Neuronal stem cell (in vitro differentiated cells): Measurements from ENCODE around the gene EFCAB9.
"Not testable (repeated sequence)": the region's sequence is repeated elsewhere in the genome, so short reads cannot be mapped to it uniquely, and the experiment has no call there.

Source experiments
- DNase-seq: peaks from one replicate; pipeline ENCODE4 v3.0.0-alpha.2; 2013; ENCODE audit warnings: low spot score
- H2AFZ ChIP-seq: one replicate; pipeline ENCODE4 v1.6.1; 2013; ENCODE audit warnings: mild to moderate bottlenecking, low read length, inconsistent platforms
- H2AK5ac ChIP-seq: 2 replicates; pipeline ENCODE4 v1.6.1; 2013; ENCODE audit warnings: low read depth, mild to moderate bottlenecking, inconsistent platforms, low read length, moderate library complexity, mixed read lengths
- H2BK120ac ChIP-seq: 2 replicates; pipeline ENCODE4 v1.6.1; 2013; ENCODE audit warnings: low read depth, mild to moderate bottlenecking, inconsistent platforms, low read length, moderate library complexity, mixed read lengths
- H2BK12ac ChIP-seq: one replicate; pipeline ENCODE4 v1.6.1; 2013; ENCODE audit warnings: low read length, inconsistent platforms
- H2BK15ac ChIP-seq: 2 replicates; pipeline ENCODE4 v1.6.1; 2013; ENCODE audit warnings: mild to moderate bottlenecking, low read length, inconsistent platforms, mixed read lengths
- H2BK5ac ChIP-seq: one replicate; pipeline ENCODE4 v1.6.1; 2013; ENCODE audit warnings: inconsistent platforms, mild to moderate bottlenecking, low read length, moderate library complexity
- H3K14ac ChIP-seq: one replicate; pipeline ENCODE4 v1.6.1; 2013; ENCODE audit warnings: low read length, inconsistent platforms
- H3K18ac ChIP-seq: 2 replicates; pipeline ENCODE4 v1.6.1; 2013; ENCODE audit warnings: low read length, inconsistent platforms
- H3K23ac ChIP-seq: 2 replicates; pipeline ENCODE4 v1.6.1; 2013; ENCODE audit warnings: low read depth, mild to moderate bottlenecking, mixed read lengths, low read length, inconsistent platforms; ENCODE audit not compliant: poor library complexity
- H3K27ac ChIP-seq: replicated peaks from 3 replicates; pipeline ENCODE4 v1.5.1; 2013; ENCODE audit warnings: low read length, inconsistent platforms
- H3K27me3 ChIP-seq, 3 experiments: 2 replicates each; pipeline ENCODE4 v1.6.1; 2013; ENCODE audit warnings: low read length in 3 of 3, mild to moderate bottlenecking in 2 of 3, inconsistent platforms in 1 of 3, low read depth in 1 of 3, mixed read lengths in 1 of 3, moderate library complexity in 1 of 3; ENCODE audit not compliant: control insufficient read depth in 3 of 3, insufficient read depth in 3 of 3
- H3K36me3 ChIP-seq, 2 donors: replicated peaks in 1 of 2; 2 replicates each; pipeline ENCODE4 v1.6.1; 2013; ENCODE audit warnings: low read length in 2 of 2; ENCODE audit not compliant: control insufficient read depth in 2 of 2, insufficient read depth in 2 of 2
- H3K4ac ChIP-seq: 2 replicates; pipeline ENCODE4 v1.6.1; 2013; ENCODE audit warnings: inconsistent platforms, mild to moderate bottlenecking, low read length, moderate library complexity
- H3K4me1 ChIP-seq, 2 donors: 1 replicate in 1 of 2; 2 replicates in 1 of 2; pipeline ENCODE4 v1.6.1; 2013; ENCODE audit warnings: low read length in 2 of 2, low read depth in 1 of 2; ENCODE audit not compliant: control insufficient read depth in 2 of 2, insufficient read depth in 1 of 2
- H3K4me2 ChIP-seq: one replicate; pipeline ENCODE4 v1.6.1; 2013; ENCODE audit warnings: mild to moderate bottlenecking, low read length, inconsistent platforms; ENCODE audit not compliant: insufficient read depth, poor library complexity, severe bottlenecking
- H3K4me3 ChIP-seq, 2 donors: 2 replicates each; pipeline ENCODE4 v1.5.1; 2013; ENCODE audit warnings: low read length in 2 of 2, mild to moderate bottlenecking in 2 of 2, inconsistent platforms in 1 of 2, moderate library complexity in 1 of 2
- H3K79me1 ChIP-seq: one replicate; pipeline ENCODE4 v1.6.1; 2013; ENCODE audit warnings: low read depth, mild to moderate bottlenecking, inconsistent platforms, low read length, moderate library complexity
- H3K9ac ChIP-seq: one replicate; pipeline ENCODE4 v1.6.1; 2013; ENCODE audit warnings: mild to moderate bottlenecking, low read depth, low read length, inconsistent platforms; ENCODE audit not compliant: poor library complexity
- H3K9me3 ChIP-seq, 2 donors: replicated peaks in 1 of 2; 2 replicates each; pipeline versions ENCODE3 to v1.6.1; 2013; ENCODE audit warnings: low read length in 2 of 2, mild to moderate bottlenecking in 2 of 2, inconsistent platforms in 1 of 2, low read depth in 1 of 2, mixed read lengths in 1 of 2, moderate library complexity in 1 of 2; ENCODE audit not compliant: control insufficient read depth in 2 of 2, insufficient read depth in 1 of 2
- H4K8ac ChIP-seq: one replicate; pipeline ENCODE4 v1.6.1; 2013; ENCODE audit warnings: low read depth, mild to moderate bottlenecking, inconsistent platforms, low read length, moderate library complexity
- H4K91ac ChIP-seq: one replicate; pipeline ENCODE4 v1.6.1; 2013; ENCODE audit warnings: low read length, low read depth, mild to moderate bottlenecking, inconsistent platforms; ENCODE audit not compliant: poor library complexity
- WGBS, 2 donors: extraction: QIAGEN DNeasy Blood & Tissue Kit; methylation state at CpG; one replicate each; pipeline ENCODE4 v1.1.7; 2013; ENCODE audit warnings: missing lambda C conversion rate in 2 of 2, mixed read lengths in 1 of 2; ENCODE audit not compliant: insufficient read length in 2 of 2, insufficient replicate concordance in 1 of 2; ENCODE audit errors: extremely low coverage in 2 of 2; 5-methylcytosine and 5-hydroxymethylcytosine counted together

The EFCAB9 gene

GRCh38 chr5:172153695-172154094, 40.3 kb upstream of the EFCAB9 start:
- no peaks in the 10 kb centered on the region for H3K27me3 ChIP-seq
- H2BK12ac ChIP-seq = no peak overlapping the region
- H4K8ac ChIP-seq = no peak overlapping the region
- no peak overlapping the region for H3K4me2 ChIP-seq
- H2AK5ac ChIP-seq = no peak overlapping the region
- H3K4me3 ChIP-seq = no peak overlapping the region
- no peak overlapping the region for H2BK120ac ChIP-seq
- no peak overlapping the region for H3K14ac ChIP-seq
- no peaks in the 10 kb centered on the region for H3K79me1 ChIP-seq
- no peak overlapping the region for H2BK5ac ChIP-seq
- no peak overlapping the region for H3K4ac ChIP-seq
- H2BK15ac ChIP-seq = no peak overlapping the region
- no peak for DNase-seq
- peaks cover 0 to 7% of the 10 kb centered on the region in 2 donors for H3K9me3 ChIP-seq
- no peak overlapping the region for H3K9ac ChIP-seq
- H3K4me1 ChIP-seq = peaks cover 0 to 5% of the 10 kb centered on the region in 2 donors
- WGBS, 2 donors = no CpG with 5 or more reads among the region's 3 CpGs
- no peak overlapping the region for H2AFZ ChIP-seq
- no peak overlapping the region for H3K27ac ChIP-seq
- H3K36me3 ChIP-seq = peaks cover 3 to 8% of the 10 kb centered on the region in 2 donors
- H3K23ac ChIP-seq = no peak overlapping the region
- H4K91ac ChIP-seq = no peak overlapping the region
- H3K18ac ChIP-seq = no peak overlapping the region

- H3K79me1 ChIP-seq, H3K36me3 ChIP-seq, H2BK15ac ChIP-seq, H3K9ac ChIP-seq, H3K4me1 ChIP-seq, H3K14ac ChIP-seq, H3K18ac ChIP-seq, DNase-seq, H3K9me3 ChIP-seq, H3K4me2 ChIP-seq, H2AFZ ChIP-seq, H3K23ac ChIP-seq, H2BK120ac ChIP-seq, H3K4me3 ChIP-seq, H2BK5ac ChIP-seq, H2AK5ac ChIP-seq, H3K27me3 ChIP-seq, H4K91ac ChIP-seq, H4K8ac ChIP-seq, H3K27ac ChIP-seq, H2BK12ac ChIP-seq, H3K4ac ChIP-seq: not testable (repeated sequence)
- WGBS, 2 donors = no CpG with 5 or more reads among the region's 9 CpGs
Measured at GRCh38 chr5:172155101-172155500, 38.9 kb upstream of the EFCAB9 start.

GRCh38 chr5:172156541-172156994, 37.4 kb upstream of the EFCAB9 start:
- Histone ChIP-seq H3K18ac (no peak overlapping the region), H3K4me2 (no peak overlapping the region), H2AFZ (no peak overlapping the region), H3K4ac (no peak overlapping the region), H3K4me3 (no peak overlapping the region), H2BK120ac (no peak overlapping the region), H2BK15ac (no peak overlapping the region), H3K9ac (no peak overlapping the region), H3K27ac (no peak overlapping the region), H3K9me3 (peaks cover 0 to 7% of the 10 kb centered on the region in 2 donors), H4K8ac (no peak overlapping the region), H2BK5ac (no peak overlapping the region), H2BK12ac (no peak overlapping the region), H4K91ac (no peak overlapping the region), H3K23ac (no peak overlapping the region), H3K36me3 (peaks cover 3 to 8% of the 10 kb centered on the region in 2 donors), H3K27me3 (no peaks in the 10 kb centered on the region), H2AK5ac (no peak overlapping the region), H3K79me1 (no peaks in the 10 kb centered on the region), H3K14ac (no peak overlapping the region), H3K4me1 (peaks cover 0 to 5% of the 10 kb centered on the region in 2 donors)
- DNase-seq = no peak
- WGBS, 2 donors = no CpG with 5 or more reads among the region's 13 CpGs

GRCh38 chr5:172159016-172159415, 35.0 kb upstream of the EFCAB9 start:
- H3K9me3 ChIP-seq = peaks cover 0 to 7% of the 10 kb centered on the region in 2 donors
- no peak overlapping the region for H2AFZ ChIP-seq
- no peak overlapping the region for H2AK5ac ChIP-seq

More at GRCh38 chr5:172159016-172159415, 35.0 kb upstream of the EFCAB9 start:
- Histone ChIP-seq H2BK15ac (no peak overlapping the region), H2BK12ac (no peak overlapping the region), H3K4ac (no peak overlapping the region), H3K4me3 (no peak overlapping the region), H3K9ac (no peak overlapping the region), H2BK120ac (no peak overlapping the region), H3K27me3 (no peaks in the 10 kb centered on the region), H3K14ac (no peak overlapping the region), H3K27ac (no peak overlapping the region), H3K4me2 (no peak overlapping the region), H3K4me1 (peaks cover 0 to 5% of the 10 kb centered on the region in 2 donors), H3K18ac (no peak overlapping the region), H2BK5ac (no peak overlapping the region), H3K79me1 (no peaks in the 10 kb centered on the region), H4K91ac (no peak overlapping the region), H3K36me3 (peaks cover 3 to 8% of the 10 kb centered on the region in 2 donors), H3K23ac (no peak overlapping the region), H4K8ac (no peak overlapping the region)
- DNase-seq = no peak
- no CpG with 5 or more reads among the region's 8 CpGs for WGBS, 2 donors
